DOHH2 (cell line): ENCODE results near the gene COASY.

Experiments used
- EZH2phosphoT487 ChIP-seq: fragments of 200-600 bp; sonication (generic); IDR thresholded peaks from 2 replicates; pipeline ENCODE4 v1.6.1; 2017; ENCODE audit warnings: borderline replicate concordance, mild to moderate bottlenecking, antibody characterized with exemption, low read length, moderate library complexity, mixed read lengths
- TF ChIP-seq, protein P1 (sequence below): fragments of 200-600 bp; sonication (generic); IDR thresholded peaks from one replicate; pipeline ENCODE4 v1.5.1; 2014; ENCODE audit warnings: antibody characterized with exemption, mild to moderate bottlenecking, low read depth, low read length; ENCODE audit not compliant: poor library complexity, severe bottlenecking

DNA sequence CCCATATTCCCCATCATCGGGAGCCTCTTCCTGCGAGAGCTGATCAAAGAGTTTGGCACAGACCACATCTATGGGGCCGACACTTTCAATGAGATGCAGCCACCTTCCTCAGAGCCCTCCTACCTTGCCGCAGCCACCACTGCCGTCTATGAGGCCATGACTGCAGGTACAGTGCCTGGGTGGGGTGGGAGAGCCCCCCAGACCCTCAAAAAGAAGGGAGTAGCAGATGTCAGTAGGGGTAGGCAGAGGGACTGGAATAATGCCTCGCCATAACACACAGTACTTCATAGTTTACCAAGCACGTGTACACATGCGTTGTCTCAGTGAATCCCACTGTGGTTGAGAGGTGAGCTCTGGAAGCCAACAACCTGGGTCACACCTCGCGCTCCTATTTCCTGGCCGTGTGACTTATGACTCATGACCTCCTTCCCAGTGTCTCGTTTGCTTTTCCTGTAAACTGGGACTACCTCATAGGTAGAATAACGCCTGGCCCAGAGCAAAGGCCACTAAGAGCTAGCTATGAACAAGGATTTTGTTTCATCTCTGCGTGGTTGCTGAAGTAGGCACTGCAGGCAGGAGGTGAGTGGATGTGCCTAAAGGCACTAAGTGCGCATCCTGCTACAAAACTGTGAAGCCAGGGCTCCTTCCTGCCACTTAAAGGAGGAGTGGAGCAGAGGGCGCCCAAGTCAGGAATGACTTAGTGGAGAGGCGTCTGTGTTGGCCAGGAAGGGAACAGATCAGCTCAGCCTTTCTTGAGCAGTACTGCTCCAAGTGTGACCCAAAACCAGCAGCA, 20.7 kb upstream of the COASY start:
- TF ChIP-seq, protein P1, sequence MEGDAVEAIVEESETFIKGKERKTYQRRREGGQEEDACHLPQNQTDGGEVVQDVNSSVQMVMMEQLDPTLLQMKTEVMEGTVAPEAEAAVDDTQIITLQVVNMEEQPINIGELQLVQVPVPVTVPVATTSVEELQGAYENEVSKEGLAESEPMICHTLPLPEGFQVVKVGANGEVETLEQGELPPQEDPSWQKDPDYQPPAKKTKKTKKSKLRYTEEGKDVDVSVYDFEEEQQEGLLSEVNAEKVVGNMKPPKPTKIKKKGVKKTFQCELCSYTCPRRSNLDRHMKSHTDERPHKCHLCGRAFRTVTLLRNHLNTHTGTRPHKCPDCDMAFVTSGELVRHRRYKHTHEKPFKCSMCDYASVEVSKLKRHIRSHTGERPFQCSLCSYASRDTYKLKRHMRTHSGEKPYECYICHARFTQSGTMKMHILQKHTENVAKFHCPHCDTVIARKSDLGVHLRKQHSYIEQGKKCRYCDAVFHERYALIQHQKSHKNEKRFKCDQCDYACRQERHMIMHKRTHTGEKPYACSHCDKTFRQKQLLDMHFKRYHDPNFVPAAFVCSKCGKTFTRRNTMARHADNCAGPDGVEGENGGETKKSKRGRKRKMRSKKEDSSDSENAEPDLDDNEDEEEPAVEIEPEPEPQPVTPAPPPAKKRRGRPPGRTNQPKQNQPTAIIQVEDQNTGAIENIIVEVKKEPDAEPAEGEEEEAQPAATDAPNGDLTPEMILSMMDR = no peak
- no peak for TF ChIP-seq EZH2phosphoT487
